Ishikawa (cell line): ENCODE results near the gene OR52B2.

ENCODE experiments used
- CEBPB ChIP-seq: IDR thresholded peaks from 2 replicates; pipeline ENCODE4 v1.6.1; 2012
- CREB1 ChIP-seq: IDR thresholded peaks from 2 replicates; pipeline ENCODE4 v1.6.1; 2012; ENCODE audit warnings: low read depth
- EGR1 ChIP-seq: IDR thresholded peaks from 2 replicates; pipeline ENCODE4 v1.6.1; 2012
- EP300 ChIP-seq: IDR thresholded peaks from 2 replicates; pipeline ENCODE4 v1.6.1; 2012; ENCODE audit warnings: borderline replicate concordance
- FOXM1 ChIP-seq: IDR thresholded peaks from 2 replicates; pipeline ENCODE4 v1.6.1; 2012; ENCODE audit warnings: low read depth, borderline replicate concordance
- MAX ChIP-seq: IDR thresholded peaks from 2 replicates; pipeline ENCODE4 v1.6.1; 2012
- NFIC ChIP-seq: IDR thresholded peaks from 2 replicates; pipeline ENCODE4 v1.6.1; 2012
- RAD21 ChIP-seq: IDR thresholded peaks from 2 replicates; pipeline ENCODE4 v1.6.1; 2012; ENCODE audit warnings: low read depth
- REST ChIP-seq: IDR thresholded peaks from 2 replicates; pipeline ENCODE4 v1.6.1; 2012; ENCODE audit warnings: low read depth, mild to moderate bottlenecking
- TAF1 ChIP-seq: IDR thresholded peaks from 2 replicates; pipeline ENCODE4 v1.6.1; 2012; ENCODE audit warnings: low read depth, mild to moderate bottlenecking
- TCF12 ChIP-seq: IDR thresholded peaks from 2 replicates; pipeline ENCODE4 v1.6.1; 2012; ENCODE audit warnings: low read depth
- TEAD4 ChIP-seq: IDR thresholded peaks from 2 replicates; pipeline ENCODE4 v1.6.1; 2012
- USF1 ChIP-seq: IDR thresholded peaks from 2 replicates; pipeline ENCODE4 v1.6.1; 2012
- YY1 ChIP-seq: IDR thresholded peaks from 2 replicates; pipeline ENCODE4 v1.6.1; 2012; ENCODE audit warnings: low read depth
- ZBTB7A ChIP-seq: IDR thresholded peaks from 2 replicates; pipeline ENCODE4 v1.6.1; 2012; ENCODE audit warnings: low read depth

The OR52B2 gene

GRCh38 chr11:6210274-6210955 is 40.3 kb upstream of the OR52B2 start:
- TF ChIP-seq NFIC (no peak), TEAD4 (no peak), MAX (no peak), FOXM1 (no peak), USF1 (no peak), RAD21 (no peak), REST (no peak), CEBPB (no peak), EGR1 (no peak), EP300 (no peak), TCF12 (no peak), YY1 (no peak), ZBTB7A (no peak), TAF1 (no peak), CREB1 (no peak)

- no peak for TF ChIP-seq CEBPB
- TF ChIP-seq EGR1: no peak
- TF ChIP-seq ZBTB7A: no peak
- no peak for TF ChIP-seq MAX
- no peak for TF ChIP-seq NFIC
- no peak for TF ChIP-seq FOXM1
- TF ChIP-seq TCF12: no peak
- TF ChIP-seq CREB1: no peak
- TF ChIP-seq RAD21: no peak
- no peak for TF ChIP-seq EP300
- no peak for TF ChIP-seq REST
- no peak for TF ChIP-seq TAF1
- TF ChIP-seq YY1: no peak
- no peak for TF ChIP-seq TEAD4
- TF ChIP-seq USF1: no peak
These were observed 39.7 kb upstream of the OR52B2 start for GRCh38 chr11:6209801-6210200.

GRCh38 chr11:6206456-6207180 is 36.5 kb upstream of the OR52B2 start:
- TF ChIP-seq EGR1 (no peak), ZBTB7A (no peak), NFIC (no peak), YY1 (no peak), MAX (no peak), TEAD4 (no peak), CEBPB (no peak), TAF1 (no peak), TCF12 (no peak), REST (no peak), CREB1 (no peak), FOXM1 (no peak), EP300 (no peak), RAD21 (no peak), USF1 (no peak)
